ENCODE results near the gene FBXL19. TPM values are rescaled to one million over a fixed set of nuclear protein-coding genes. Genes with fewer than 3 reads are reported as not detected.

The FBXL19 gene
- total and polyA plus RNA-seq, 2 of the 13 experiments (the other 11 are each of a cell fraction or from before 2014, with no cell fraction given): 6.0 to 13.7 TPM

GRCh38 chr16:30949650-30950515 is 26.5 kb downstream of the FBXL19 start (continued):
- TF ChIP-seq IRF1 (CRISPR knock-in tag; IDR thresholded peaks at IDR 0.05; ENCODE audit: low read depth) (peak; percentile 90; the same call in 1 of the 2 replicates), TAF1 (CRISPR knock-in tag; IDR thresholded peaks at IDR 0.05) (peak; percentile 95), ZNF558 (CRISPR knock-in tag; IDR thresholded peaks at IDR 0.05; ENCODE audit: borderline replicate concordance) (peak; percentile 50; the same call in 1 of the 2 replicates), HNRNPL (IDR thresholded peaks at IDR 0.05; ENCODE audit: low read depth, low read length) (0 out of 2 replicates have a peak, but pooled peaks have one; percentile 52), RXRA (CRISPR knock-in tag; IDR thresholded peaks at IDR 0.05) (peak; percentile 95), ATF6 (CRISPR knock-in tag; conservative IDR thresholded peaks at IDR 0.05) (peak; percentile 95), PREB (CRISPR knock-in tag; IDR thresholded peaks at IDR 0.05) (no peak), DMAP1 (CRISPR knock-in tag; IDR thresholded peaks at IDR 0.05) (peak; percentile 84), ZBTB14 (CRISPR knock-in tag; IDR thresholded peaks at IDR 0.05) (no peak), ZBTB43 (CRISPR knock-in tag; conservative IDR thresholded peaks at IDR 0.05) (no peak), MIER3 (CRISPR knock-in tag; IDR thresholded peaks at IDR 0.05; ENCODE audit: borderline replicate concordance) (peak; percentile 87), CHD4 (IDR thresholded peaks at IDR 0.05; ENCODE audit: borderline replicate concordance, low read length) (no peak), FOXC1 (CRISPR knock-in tag; IDR thresholded peaks at IDR 0.05; ENCODE audit: borderline replicate concordance) (peak; percentile 90), PPARG (CRISPR knock-in tag; conservative IDR thresholded peaks at IDR 0.05) (peak; percentile 78; the same call in 1 of the 2 replicates), ZNF547 (CRISPR knock-in tag; IDR thresholded peaks at IDR 0.05) (no peak; the same call in none of the 2 replicates), TCF12 (IDR thresholded peaks at IDR 0.05) (no peak), TCF12 (CRISPR knock-in tag; IDR thresholded peaks at IDR 0.05) (peak; percentile 57; the same call in 1 of the 2 replicates), MED1 (CRISPR knock-in tag; IDR thresholded peaks at IDR 0.05) (peak; percentile 93), ZNF740 (CRISPR knock-in tag; IDR thresholded peaks at IDR 0.05) (no peak), ELF1 (CRISPR knock-in tag; IDR thresholded peaks at IDR 0.05) (peak; percentile 92), ZFP91 (CRISPR knock-in tag; IDR thresholded peaks at IDR 0.05; ENCODE audit: borderline replicate concordance) (peak; percentile 72)

All from HepG2 (cell line).